GM23248 (cell line): ENCODE data around the gene PPP6R1.

ENCODE experiments used
- EZH2 ChIP-seq: fragments of 200-600 bp; sonication (generic); IDR thresholded peaks from 2 replicates; pipeline ENCODE4 v1.6.1; 2018; ENCODE audit warnings: antibody characterized with exemption, mild to moderate bottlenecking; ENCODE audit not compliant: insufficient read depth, poor library complexity, severe bottlenecking
- EZH2phosphoT487 ChIP-seq: fragments of 200-600 bp; sonication (generic); IDR thresholded peaks from 2 replicates; pipeline ENCODE4 v1.6.1; 2018; ENCODE audit warnings: antibody characterized with exemption, moderate library complexity, mild to moderate bottlenecking, low read depth; ENCODE audit not compliant: insufficient read depth

- TF ChIP-seq EZH2 (no peak), EZH2phosphoT487 (no peak)
These were observed 28.0 kb downstream of the PPP6R1 start for GRCh38 chr19:55230780-55231179.
